Activated naive CD4-positive, alpha-beta T cell treated with Interleukin-2 at 50 U/mL for 16 hours (primary cell): Measurements from ENCODE around the gene RNASEL.
"Not testable (repeated sequence)": the region's sequence is repeated elsewhere in the genome, so short reads cannot be mapped to it uniquely, and the experiment has no call there.

Source experiments
- DNase-seq: peaks from one replicate; pipeline ENCODE4 v3.0.0-alpha.2; 2020

Gene RNASEL

DNA sequence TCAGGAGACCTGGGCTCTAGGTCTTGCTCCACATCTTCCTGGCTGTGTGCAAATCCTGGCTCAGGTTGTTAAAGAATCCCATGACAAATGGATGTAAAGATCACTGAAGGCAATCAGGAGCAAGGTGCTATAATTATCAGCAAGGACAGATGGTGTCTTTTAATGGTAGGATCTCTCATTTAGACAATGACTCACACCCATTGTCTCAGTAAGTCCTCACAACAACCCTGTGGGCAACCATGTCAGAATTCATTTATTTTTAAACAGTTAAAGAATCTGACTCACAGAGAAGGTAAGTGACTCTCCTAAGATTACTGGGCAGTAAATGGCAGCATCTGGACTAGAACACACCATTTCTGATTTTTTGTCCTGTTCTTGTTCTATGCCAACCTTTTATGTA, 32.8 kb downstream of the RNASEL start:
- no peak for DNase-seq

DNA sequence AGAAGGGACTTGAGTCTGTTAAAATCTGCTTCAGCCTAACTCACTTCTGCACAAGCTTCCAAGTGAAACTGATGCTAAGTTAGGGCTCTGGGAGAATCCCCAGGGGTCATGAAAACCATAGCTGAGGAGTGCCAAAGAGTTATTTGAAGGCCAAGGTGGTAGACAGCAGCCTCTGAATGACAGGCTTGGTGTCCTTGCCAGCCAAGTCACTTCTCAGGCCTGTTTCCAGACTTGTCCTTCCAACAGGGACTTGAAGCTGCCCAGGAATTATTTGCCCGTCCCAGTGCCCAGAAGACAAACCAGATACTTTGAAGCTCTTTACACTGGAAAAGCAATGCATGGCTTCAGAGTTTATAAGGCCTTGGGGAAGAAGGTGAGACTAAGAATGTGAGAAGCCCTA, 33.6 kb downstream of the RNASEL start:
- DNase-seq = no peak

DNA sequence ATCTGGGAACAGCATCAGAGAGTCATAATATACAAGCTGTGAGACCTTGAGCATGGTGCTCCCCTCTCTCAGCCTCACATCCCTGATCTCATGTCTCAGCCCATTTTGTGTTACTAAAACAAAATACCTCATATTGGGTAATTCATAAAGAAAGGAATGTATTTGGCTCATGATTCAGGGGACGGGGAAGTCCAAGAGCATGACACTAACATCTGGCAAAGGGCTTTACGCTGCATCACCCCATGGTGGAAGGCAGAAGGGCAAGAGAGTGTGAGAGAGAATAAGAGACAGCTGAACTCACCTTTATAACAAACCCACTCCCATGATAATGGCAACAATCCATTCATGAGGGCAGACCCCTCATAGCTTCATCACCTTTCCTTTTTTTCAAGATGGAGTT, 36.5 kb downstream of the RNASEL start:
- DNase-seq = no peak

DNA sequence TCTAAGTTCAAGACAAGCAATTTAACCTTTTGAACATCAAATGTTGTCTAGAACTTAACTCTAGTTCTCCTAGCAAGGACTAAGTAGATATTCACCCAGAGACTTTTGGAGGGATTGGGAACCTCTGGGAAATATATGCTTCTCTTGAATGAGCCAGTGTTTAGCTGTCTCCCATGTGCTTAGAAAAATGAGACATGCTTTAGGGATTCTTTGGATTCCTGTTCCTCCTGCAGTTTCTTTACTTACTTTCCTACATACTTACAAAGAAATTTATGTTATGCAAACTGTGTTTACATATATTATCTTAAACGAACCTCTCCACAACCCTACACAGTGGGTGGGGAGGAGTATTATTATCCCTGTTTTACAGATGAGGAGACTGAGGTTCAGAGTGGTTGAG, 39.2 kb downstream of the RNASEL start:
- DNase-seq = no peak

DNA sequence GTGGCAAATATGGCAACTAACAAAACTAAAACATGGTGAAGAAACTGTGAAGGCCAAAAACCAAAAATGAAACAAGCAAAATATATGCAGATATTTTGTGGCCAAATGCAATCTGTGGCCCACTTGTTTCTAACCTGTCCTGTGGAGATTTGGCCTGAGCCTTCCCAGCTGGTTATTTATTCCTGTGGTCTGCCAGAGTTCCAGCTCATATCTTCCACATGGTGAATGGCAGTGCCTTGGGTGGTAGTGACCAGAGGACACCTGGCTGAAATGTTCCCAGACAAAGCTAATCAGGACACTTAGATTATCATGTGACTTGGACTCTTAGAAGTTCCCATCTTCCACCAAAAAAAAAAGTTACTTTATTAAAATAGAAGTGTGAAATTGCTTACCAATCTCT, 39.7 kb downstream of the RNASEL start:
- no peak for DNase-seq

DNA sequence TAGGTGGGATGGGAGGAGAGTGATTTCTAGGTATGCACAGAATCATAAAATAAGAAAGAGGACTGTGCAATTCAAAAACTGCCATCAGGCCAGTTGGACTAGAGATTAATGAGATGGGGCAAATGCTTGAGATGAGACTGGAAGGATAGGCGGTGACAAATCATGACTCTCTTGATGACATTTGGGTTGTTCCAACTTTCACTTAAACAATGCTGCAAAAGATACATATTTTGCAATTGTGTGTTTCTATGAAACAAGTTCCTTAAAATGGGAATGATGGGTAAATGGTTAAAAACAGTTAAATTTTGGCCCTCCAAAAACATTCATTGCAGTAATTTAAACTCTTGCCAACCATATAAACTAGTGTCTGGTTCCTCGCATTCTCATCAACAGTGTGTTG, 55.2 kb downstream of the RNASEL start:
- no peak for DNase-seq

DNA sequence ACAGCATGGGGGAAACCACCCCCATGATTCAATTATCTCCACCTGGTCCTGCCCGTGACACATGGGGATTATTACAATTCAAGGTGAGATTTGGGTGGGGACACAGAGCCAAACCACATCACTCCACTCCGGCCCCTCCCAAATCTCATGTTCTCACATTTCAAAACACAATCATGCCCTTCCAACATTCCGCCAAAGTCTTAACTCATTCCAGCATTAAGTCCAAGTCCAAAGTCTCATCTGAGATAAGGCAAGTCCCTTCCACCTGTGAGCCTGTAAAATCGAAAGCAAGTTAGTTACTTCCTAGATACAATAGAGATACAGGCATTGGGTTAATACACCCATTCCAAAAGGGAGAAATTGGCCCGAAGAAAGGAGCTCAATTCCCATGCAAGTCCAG, 60.9 kb downstream of the RNASEL start:
- not testable (repeated sequence) for DNase-seq

DNA sequence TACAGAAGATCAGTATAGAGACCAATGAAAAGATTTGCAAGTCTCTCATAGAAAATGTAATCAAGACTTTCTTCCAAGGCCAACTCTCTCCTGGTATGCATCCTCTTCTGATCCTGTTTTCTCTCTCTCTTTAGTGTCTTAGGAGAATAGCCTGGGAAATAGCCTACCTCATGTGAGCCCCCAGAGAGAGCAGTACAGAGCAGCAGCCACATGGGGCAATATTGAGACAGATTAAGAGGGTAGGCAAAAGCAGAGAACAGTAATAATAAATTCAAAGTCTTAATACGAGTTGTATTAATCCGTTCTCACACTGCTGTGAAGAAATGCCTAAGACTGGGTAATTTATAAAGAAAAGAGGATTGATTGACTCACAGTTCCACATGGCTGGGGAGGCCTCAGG, 61.4 kb downstream of the RNASEL start:
- DNase-seq = no peak

DNA sequence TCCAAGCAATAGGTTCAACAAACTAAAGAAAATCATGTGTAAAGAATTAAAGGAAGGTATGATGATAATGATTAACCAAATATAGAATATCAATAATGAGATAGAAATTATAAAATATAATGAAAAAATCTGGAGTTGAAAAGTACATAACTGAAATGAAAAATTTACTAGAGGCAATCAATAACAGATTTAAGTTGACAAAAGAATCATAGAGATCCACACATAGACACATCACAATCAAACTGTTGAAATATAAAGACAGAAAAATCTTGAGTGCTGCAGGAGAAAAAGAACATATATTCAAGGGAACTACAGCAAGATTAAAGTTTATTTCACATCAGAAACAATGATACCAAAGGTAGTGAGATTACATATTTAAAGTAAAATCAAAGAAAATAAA, 63.7 kb downstream of the RNASEL start:
- no peak for DNase-seq
